HT1080 (cell line): Measurements from ENCODE around the gene DENND6A. TPM values are rescaled to one million over a fixed set of nuclear protein-coding genes. Genes with fewer than 3 reads are reported as not detected.
"Not testable (repeated sequence)": the region's sequence is repeated elsewhere in the genome, so short reads cannot be mapped to it uniquely, and the experiment has no call there.

Source experiments
- DNase-seq: peaks from one replicate; pipeline ENCODE4 v3.0.0-alpha.2; 2015; ENCODE audit warnings: low read depth
- polyA plus RNA-seq, 2 experiments: library from polyadenylated mRNA; depleted of rRNA; stranded (reverse); fragments of >200 nt; gene quantifications; 2 replicates each; pipeline ENCODE4 v1.2.3, GENCODE V29; 2015
- total RNA-seq: library from RNA; depleted of rRNA; stranded (reverse); fragments of >200 nt; shearing (Covaris generic); gene quantifications from 2 replicates; pipeline ENCODE4 v1.2.3, GENCODE V29; 2014; rRNA removed

DENND6A gene, protein sequence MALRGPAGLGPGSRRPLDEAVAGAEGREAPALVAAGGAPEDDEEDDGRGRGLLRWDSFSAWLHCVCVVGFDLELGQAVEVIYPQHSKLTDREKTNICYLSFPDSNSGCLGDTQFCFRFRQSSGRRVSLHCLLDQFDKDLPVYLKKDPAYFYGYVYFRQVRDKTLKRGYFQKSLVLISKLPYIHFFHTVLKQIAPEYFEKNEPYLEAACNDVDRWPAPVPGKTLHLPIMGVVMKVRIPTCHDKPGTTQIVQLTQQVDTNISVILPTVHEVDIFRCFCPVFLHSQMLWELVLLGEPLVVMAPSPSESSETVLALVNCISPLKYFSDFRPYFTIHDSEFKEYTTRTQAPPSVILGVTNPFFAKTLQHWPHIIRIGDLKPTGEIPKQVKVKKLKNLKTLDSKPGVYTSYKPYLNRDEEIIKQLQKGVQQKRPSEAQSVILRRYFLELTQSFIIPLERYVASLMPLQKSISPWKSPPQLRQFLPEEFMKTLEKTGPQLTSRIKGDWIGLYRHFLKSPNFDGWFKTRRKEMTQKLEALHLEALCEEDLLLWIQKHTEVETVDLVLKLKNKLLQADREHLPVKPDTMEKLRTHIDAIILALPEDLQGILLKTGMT
- 8.8 and 11.8 TPM in 2 replicates for total RNA-seq
- polyA plus RNA-seq (2015; cell fraction: cytosol; rRNA removed), result 10.4 and 11.4 TPM in 2 replicates
- polyA plus RNA-seq (2015; cell fraction: nucleus; rRNA removed), result 15.6 and 18.1 TPM in 2 replicates

DNA sequence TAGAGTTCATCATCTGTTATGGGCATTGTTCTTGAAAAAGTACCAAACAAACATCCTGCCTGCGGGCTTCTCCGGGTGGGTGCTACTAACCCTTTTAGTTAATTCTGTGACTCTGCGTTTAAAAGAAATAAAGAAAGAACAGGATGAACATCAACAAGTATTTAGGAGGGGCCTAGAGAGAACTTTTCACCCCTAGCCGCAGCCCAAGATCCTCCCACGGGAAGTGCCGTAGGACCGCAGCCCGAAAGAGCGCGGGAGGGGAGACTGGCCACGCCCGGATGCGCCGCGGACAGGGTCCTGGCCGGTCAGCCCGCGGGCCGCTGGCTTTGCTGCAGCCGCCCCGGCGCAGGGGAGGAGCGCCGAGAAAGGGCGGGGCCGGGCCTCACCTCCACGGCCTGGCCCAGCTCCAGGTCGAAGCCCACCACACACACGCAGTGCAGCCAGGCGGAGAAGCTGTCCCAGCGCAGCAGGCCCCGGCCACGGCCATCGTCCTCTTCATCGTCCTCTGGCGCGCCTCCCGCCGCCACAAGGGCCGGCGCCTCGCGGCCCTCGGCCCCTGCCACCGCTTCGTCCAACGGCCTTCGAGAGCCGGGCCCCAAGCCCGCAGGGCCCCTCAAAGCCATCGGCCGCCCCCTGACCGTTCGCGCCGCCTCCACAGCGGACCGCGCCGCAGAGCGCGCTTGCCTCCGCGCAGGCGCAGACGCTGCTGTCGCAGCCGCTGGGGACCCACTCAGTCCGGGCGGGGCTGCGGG is at the start of gene DENND6A:
Gene DENND6A, minus strand, starts transcription at position 682 of the 752 bp plus-strand sequence. Its CDS starts 59 bp downstream, at position 623.
- peak; percentile 94 for DNase-seq

- DNase-seq, result no peak
Observed at GRCh38 chr3:57740027-57740426, 47.1 kb upstream of the DENND6A start.

DNA sequence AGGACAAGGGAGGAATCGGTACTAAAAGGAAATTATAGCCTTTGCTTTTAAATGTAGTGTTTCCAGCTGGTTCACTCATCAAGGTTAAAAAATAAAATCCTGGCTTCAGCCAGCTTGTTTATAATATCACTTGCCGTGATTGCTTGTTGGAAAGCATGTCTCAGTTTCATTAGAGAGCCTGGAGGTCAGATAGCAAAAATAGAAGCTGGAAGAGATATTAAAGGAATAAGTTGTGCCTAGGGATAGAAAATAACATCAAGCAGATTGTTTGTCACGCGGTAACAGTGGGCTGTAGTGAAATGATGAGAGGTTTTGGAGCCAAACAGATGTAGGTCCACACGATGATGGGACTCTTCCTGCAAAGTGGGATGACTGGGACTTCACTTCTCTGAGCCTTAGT is 45.5 kb upstream of the DENND6A start:
- no peak for DNase-seq

DNA sequence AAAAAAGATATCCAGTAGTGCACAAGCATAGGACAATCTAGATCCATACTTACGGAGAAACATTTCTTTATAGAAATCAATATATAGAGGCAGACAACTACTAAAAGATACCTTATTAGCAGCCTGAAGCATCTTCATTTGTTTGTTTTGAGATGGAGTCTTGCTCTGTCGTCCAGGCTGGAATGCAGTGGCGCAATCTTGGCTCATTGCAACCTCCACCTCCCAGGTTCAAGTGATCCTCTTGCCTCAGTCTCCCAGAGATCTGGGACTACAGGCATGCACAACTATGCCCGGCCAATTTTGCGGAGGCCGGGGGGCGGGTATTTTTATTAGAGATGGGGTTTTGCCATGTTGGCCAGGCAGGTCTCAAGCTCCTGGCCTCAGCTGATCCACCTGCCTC is 45.0 kb upstream of the DENND6A start:
- no peak for DNase-seq

- DNase-seq, result no peak
Observed at GRCh38 chr3:57735405-57735804, 42.5 kb upstream of the DENND6A start.

DNA sequence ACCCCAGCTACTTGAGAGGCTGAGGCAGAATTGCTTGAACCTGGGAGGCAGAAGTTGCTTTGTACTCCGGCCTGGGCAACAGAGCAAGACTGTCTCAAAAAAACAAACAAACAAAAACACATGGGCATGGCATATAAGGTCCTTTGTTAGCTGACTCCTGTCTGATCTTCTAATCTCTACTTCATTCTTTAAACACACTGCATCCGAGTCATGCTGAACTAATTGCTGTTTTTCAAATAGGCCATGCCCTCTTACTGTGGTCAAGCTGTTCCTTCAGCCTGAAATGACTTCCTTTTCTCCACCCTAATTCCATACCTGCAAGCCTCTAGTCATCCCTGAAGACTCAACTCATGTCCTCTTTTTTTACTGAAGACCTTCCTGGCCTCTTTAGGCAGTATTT is 40.9 kb upstream of the DENND6A start:
- DNase-seq, result no peak

- DNase-seq, result no peak
Observed at GRCh38 chr3:57731311-57731710, 38.4 kb upstream of the DENND6A start.

DNA sequence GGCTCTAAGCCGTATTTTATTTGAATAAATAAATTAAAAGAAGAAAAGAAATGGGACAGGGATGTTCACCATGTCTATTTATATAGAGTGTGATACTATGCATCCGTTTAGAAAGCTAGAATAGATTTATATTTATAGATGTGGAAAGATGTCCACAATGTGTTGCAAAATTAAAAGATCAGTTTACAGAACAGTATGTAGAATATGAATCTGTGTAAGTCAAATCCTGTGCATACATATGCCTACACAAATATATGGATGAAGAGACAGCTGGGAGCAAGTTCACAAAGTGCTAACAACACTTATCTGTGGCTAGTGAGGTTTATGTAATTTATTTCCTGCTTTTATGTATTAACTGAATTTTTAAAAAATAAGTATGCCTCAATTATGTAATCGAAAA is 37.8 kb upstream of the DENND6A start:
- DNase-seq, result no peak

DNA sequence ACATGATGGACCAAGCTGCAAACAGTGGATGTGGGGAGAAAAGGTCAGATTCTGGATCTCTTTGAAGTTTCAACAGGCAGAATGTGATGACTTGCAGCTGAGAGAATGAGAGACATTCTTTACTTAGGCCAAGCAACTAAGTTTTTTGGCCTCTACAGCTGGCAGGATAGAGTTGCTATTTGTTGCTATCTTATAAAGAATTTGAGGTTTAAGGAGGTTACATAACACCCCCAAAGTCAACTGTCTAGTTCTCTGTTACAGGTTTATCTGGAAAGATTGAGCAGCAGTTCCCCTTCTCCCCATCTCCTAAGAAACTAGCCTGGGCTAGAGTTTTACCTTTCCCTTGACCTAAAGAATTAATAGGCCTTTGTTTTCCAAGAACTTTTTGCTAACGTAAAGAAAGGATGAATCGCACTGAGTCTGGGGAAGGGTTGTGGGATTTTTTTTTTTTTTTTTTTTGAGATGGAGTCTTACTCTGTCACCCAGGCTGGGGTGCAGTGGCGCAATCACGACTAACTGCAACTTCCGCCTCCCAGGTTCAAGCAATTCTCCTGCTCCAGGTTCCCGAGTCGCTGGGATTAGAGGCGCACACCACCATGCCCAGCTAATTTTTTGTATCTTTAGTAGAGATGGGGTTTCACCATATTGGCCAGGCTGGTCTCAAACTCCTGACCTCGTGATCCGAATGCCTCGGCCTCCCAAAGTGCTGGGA is 36.6 kb upstream of the DENND6A start:
- no peak for DNase-seq

DNA sequence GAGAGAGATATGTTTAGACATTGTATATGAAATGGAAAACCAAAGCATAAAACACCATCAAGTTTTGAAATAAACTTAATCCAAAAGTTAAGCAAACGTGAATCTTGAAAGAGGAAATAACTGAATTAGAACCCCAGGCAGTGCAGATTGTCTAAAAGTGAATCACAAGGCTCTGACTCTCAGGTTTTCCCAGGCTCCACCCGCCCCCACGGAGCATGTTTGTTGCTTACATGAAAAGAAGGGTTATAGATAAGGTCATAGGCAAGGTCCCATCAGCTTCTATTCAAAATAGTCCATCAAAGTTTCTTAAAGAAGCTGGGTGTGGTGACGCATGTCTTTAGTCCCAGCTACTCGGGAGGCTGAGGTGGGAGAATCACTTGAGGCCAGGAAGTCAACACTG is 34.2 kb upstream of the DENND6A start:
- no peak for DNase-seq

- no peak for DNase-seq
Observed at GRCh38 chr3:57726397-57726796, 33.5 kb upstream of the DENND6A start.

DNA sequence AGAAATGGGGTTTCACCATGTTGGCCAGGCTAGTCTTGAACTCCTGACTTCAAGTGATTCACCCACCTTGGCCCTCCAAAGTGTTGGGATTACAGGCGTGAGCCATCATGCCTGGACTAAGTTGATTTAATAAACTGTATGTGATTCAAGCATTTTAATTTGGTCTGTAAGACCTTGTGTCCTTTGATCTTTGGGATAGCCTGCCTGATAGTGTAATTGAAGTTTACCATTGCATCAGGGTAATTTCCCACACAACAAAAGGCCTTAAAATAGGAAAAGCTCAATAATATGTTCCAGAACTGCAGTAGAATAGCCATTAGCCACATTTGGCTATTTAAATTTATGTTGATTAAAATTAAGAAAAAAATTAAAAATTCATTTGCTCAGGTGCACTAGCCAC is 25.2 kb upstream of the DENND6A start:
- DNase-seq, result no peak

DNA sequence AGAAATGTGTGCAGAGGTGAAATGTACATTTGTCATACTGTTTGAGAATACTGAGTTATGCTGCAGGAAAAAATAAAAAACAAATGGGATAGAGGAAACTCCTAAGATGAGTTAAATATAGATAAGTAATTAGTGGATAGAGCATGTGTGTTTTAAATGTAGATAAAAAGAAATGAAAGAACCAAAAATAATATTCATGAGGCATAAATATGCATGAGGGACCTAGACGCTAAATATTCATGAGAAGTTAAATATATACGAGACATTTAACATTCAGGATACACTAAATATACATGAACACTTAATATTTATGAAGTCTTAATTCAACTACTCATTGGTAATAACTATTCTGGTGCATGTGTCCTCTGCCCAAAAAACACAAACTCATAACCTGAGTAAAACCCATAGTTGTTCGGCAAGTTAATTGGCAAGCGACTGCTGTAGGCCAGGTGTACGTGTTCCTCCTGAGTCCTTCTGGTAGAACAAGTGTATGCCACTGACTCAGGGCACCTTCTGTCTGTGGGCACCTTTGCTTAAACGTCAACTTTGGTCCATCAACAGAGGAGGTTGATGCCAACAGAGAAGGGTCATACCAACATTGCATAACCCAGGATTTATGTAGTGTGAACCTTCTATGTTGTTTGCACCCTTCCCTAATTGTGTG is 24.5 kb upstream of the DENND6A start:
- DNase-seq, result no peak

GRCh38 chr3:57715686-57716085 is 22.8 kb upstream of the DENND6A start:
- DNase-seq, result no peak

GRCh38 chr3:57709559-57709958 is 16.7 kb upstream of the DENND6A start:
- DNase-seq, result peak; percentile 63

GRCh38 chr3:57709031-57709430 is 16.2 kb upstream of the DENND6A start:
- no peak for DNase-seq

- peak; percentile 88 for DNase-seq
Observed at GRCh38 chr3:57706462-57706861, 13.6 kb upstream of the DENND6A start.

DNA sequence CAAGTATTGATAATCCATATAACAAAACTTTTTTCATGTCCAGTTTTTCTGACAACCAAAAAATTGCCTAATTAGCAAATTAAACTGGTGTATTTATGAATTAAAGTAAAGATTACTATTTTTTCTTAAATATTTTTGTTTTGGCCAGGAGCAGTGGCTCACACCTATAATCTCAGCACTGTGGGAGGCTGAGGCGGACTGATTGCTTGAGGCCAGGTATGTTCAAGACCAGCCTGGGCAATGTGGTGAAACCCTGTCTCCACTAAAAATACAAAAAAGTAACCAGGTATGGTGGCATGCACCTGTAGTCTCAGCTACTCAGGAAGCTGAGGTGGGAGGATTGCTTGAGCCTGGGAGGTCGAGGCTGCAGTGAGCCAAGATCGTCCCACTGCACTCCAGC is 12.5 kb upstream of the DENND6A start:
- not testable (repeated sequence) for DNase-seq

DNA sequence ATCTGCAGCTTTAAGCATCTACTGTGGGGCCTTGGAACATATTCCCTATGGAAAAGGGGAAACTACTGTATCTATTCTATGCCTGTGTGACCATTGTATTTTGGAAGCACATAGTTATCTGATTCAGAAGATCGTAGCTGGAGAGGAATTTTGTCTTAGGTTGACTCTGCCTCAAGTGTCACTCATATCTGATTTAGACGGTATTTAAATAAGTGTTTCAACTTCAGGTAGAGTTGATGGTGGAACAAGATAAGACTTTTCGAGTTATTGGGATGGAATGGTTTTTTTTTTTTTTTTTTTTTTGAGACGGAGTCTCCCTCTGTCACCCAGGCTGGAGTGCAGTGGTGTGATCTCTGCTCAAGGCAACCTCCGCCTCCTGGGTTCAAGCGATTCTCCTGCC is 8.9 kb upstream of the DENND6A start:
- no peak for DNase-seq

DNA sequence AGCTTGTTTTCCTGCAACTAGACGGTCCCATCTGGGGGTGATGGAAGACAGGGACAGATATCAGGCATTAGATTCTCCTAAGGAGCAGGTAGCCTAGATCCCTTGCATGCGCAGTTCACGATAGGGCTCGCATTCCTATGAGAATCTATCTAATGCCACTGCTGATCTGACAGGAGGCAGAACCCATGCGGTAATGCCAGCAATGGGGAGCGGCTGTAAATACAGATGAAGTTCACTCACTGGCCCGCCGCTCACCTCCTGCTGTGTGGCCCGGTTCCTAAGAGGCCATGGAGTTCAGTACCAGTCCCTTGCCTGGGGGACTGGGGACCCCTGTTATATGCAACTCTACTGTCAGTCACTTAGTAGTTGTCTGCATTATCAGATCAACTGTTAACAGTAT is 7.9 kb upstream of the DENND6A start:
- DNase-seq, result no peak

DNA sequence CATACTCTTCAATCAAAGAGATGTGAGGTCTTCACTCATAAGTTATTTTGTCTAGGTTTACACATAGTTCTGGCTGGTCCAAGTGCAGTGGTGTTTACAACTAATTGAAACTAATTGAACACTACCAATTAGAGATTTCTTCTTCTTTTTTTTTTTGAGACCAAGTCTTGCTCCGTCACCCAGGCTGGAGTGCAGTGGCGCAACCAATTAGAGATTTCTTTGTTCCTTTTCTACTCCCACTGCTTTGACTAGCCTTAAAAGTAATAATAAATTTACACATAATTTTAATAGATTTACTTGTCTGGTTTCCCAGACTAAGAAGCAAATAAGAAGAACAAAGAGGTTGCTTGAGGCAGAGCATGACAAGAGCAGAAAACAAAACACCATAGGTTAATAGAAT is 6.7 kb upstream of the DENND6A start:
- DNase-seq, result no peak
